ENCODE measurements around the gene SGSM1. TPM values are rescaled to one million over a fixed set of nuclear protein-coding genes. Genes with fewer than 3 reads are reported as not detected.
A peak's percentile ranks its signal among the peaks of the same experiment; 100 is the strongest.

Gene SGSM1
- total RNA-seq, 2 donors from 2014 or later: 1.4 to 1.9 TPM

DNA sequence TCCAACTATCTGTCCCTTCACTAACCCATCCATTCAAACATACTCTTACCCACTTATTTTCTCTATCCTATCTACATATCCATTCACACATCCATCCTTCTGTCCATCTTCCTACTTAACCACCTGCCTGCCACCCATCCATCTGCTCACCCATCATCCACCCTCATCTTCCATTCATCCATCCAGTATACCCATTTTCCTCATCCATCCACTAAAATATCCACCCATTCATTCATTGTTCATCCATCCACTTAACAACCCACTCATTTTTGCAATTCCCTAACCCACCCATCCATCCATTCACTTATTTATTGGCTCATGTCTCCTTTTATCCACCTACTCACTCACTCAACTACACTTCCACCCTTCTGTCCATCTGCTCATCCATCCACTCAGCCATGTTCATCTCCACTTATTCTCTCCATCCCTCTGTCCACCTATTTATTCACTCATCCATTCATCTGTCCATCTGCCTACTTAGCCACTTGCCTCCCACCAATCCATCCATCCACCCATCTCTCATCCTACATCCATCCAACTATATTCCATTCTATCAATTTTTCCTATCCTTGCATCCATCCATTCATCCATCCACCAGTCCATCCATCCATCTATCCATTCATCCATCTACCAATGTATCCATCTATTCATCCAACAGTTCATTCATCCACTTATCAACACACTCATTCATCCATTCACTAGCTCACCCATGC, 129.9 kb downstream of the SGSM1 start:
- intact Hi-C loops (cut with DNase I): loop anchor here in 1 of 2 donors (5.0 kb wide), 1 partner anchor 121 kb away; no protein-coding TSS in a partner anchor
- no peak for DNase-seq (ENCODE audit: low spot score)

DNA sequence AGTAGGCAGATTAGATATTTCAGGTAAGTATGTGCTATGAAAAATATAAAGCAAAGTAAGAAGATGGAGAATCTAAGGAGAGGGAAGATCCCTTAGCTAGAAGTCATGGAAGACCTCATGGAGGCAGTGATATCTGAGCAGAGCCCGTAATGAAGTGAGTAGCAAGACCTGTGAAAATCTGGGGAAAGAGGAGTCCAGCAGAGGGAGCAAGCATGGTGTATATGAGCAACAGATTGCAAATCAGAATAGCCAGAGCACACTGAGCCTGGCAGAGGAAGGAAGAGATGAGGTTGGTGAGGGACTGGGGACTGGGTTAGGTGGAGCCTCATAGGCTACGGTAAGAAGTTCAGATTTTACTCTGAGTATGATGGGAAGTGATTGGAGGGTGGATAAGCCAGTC, 131.1 kb downstream of the SGSM1 start:
- no peak for DNase-seq (ENCODE audit: low spot score)
- intact Hi-C loops (cut with DNase I): loop anchor here in 1 of 2 donors (5.0 kb wide), 1 partner anchor 120 kb away; no protein-coding TSS in a partner anchor

DNA sequence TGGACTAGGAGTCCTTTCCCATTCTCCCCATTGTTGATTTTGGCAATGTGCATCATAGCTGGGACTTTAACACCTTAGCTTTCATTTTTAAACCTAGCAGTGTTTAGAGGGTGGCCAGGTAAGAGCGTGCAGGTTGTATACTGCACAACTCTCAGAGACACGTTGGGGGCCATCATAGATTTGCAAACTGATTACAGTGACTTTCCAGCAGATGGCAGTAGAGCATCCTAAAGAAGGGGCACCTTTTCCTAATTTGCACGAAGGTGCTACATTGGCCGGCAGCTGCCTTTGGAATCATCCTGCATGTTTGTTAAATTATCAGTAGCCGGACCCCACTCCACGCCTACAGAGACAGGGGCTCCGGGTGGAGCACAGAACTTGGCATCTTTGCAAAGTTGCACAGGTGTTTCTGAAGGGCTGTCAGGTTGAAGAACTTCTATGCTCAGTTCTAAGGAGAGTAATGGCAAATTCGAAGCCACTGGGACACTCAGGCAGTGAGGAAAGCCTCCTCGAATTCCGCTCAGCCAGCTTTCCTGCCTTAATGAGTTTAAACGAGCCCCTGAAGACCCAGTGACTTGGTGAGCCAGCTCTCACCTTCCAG, 132.8 kb downstream of the SGSM1 start:
- no peak for DNase-seq (ENCODE audit: low spot score)
- intact Hi-C loops (cut with DNase I): loop anchor here (1.0 to 5.0 kb wide), 2 partner anchors 45 to 118 kb away; no protein-coding TSS in a partner anchor

DNA sequence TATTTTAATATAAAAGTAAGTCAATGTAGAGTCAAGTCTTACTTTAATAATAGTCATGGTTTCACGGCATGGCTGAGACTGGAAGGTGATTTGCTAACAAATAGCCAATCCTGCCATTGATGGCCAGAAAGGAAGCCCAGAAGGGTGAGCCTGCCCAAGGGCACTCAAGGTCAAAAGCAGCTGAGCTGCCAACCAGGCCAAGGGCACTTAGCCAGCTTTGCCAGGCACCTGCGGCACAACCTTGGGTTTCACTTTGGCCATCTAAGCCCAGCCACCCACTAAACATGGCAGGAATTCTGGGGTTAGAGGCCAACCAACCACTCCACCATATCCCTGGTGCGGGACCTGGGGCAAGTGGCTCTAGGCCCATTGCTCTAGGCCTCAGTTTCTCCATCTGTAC, 136.3 kb downstream of the SGSM1 start:
- no peak for DNase-seq (ENCODE audit: low spot score)
- intact Hi-C loops (cut with DNase I): no loop called here

DNA sequence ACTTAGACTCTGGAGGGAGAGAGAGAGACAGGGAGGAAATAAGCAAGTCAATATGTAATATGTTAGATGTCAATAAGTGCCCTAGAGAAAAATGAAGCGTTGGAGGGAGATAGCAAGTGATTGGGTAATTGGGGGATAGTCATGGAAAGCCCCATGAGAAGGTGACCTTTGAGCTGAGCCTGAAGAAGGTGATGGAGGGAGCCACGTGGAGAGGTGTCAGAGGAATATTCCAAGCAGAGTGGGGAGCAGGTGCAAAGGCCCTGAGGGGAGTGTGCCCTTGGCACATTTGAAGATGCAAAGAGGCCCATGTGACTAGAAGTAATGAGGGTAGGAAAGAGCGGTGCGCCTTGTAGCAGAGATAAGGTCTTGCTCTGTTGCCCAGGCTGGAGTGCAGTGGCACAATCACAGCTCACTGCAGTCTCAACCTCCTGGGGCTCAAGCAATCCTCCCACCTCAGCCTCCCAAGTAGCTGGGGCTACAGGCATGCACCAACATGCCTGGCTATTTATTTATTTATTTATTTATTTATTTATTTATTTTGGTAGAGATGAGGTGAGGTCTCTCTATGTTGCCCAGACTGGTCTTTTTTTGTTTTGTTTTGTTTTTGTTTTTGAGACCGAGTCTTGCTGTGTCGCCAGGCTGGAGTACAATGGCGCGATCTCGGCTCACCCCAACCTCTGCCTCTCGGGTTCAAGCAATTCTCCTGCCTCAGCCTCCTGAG, 138.4 kb downstream of the SGSM1 start:
- DNase-seq (ENCODE audit: low spot score): no peak
- intact Hi-C loops (cut with DNase I): no loop called here

DNA sequence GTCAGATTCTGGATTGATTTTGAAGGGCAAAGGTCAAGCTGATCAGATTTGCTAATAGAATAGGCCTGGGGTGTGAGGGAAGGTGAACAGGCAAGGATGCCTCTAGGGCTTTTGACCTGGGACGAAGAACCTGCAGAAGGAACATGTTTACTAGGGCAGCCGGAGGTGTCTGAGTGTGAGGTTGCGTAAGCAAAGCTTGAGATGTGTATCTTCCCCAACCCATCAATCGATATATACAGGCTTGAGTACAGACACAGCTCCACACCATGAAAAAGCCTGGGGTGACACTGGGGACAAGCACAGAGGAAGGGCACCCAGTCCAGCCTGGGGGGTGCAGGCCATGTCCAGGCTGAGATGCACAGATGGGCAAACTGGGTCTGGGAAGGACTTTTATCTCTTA, 139.4 kb downstream of the SGSM1 start:
- intact Hi-C loops (cut with DNase I): no loop called here

DNA sequence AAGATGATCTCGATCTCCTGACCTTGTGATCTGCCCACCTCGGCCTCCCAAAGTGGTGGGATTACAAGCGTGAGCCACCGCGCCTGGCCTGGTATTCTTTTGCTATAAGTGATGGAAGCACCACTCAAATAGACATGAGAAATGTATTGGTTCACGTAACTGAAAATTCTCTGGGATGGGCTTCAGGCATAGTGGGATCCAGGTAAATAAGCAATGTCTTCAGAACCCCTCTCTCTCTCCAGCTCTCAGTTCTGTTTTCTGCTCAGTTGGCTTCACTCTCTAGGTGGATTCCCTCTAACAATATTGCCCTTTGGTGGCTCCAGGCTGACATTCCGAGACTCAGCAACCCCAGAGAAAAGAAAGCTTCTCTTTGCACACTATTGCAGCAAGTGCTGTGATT, 141.4 kb downstream of the SGSM1 start:
- intact Hi-C loops (cut with DNase I): no loop called here

More for the DNA sequence above, 139.4 kb downstream of the SGSM1 start:
- DNase-seq (ENCODE audit: low spot score): no peak

DNA sequence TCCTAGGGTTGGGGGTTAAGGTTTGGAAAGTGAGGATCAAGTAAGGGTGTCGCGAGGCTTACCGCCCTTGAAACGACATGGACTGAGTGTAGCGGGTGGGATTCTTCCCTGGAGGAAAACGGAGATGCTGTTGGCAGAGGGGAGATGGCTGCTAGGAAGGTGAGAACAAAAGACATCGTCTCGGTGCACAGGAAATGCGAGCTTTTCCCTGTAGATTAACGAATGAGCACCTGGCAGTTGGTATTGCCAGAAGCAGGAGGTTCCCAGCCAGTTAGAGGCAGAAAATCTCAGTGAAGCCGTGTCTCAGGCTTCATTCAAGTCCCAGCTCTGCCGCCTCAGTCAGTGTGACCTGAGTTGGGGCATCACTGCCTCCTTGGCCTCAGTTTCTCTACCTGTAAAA, 141.9 kb downstream of the SGSM1 start:
- DNase-seq (ENCODE audit: low spot score): no peak
- intact Hi-C loops (cut with DNase I): loop anchor here in 1 of 2 donors (1.0 kb wide), 1 partner anchor 35 kb away; no protein-coding TSS in a partner anchor

More for the DNA sequence above, 141.4 kb downstream of the SGSM1 start:
- DNase-seq (ENCODE audit: low spot score): no peak

DNA sequence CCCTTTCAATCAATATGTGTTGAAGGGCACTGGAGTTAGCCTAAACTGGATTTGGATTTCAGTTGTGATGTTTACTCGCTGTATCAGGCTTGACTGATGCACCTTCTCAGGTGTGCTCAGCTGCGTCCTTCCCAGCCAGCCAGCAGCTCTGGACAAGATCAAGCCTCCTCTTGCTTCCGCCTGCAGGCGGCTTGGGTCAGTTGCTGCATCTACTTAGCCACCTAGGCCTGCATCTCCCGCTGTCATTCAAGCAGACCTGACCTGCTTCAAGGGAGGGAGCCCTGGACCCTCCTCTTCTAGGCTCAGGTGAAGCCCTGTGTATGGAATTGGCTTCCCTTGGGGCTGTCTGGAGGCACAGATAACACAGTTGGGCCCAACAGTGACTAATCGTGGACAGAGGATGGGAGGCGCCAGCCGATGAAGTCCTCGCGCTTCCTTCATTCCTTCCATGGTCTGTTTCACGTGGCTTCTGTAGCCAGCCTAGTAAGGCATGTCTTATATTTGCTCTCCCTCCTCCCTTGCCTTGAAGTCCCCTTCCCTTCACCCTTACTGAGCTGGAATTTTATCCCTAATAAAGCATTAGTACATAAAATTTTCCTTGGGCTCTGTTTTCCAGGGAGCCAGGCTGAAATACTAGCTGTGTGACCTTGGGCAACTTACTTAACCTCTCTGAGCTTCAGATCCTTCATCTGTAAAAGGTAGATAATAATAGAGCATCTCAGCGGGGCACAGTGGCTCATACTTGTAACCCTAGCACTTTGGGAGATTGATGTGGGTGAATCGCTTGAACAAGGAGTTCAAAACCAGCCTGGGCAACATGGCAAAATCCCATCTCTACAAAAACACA, 142.6 kb downstream of the SGSM1 start:
- DNase-seq (ENCODE audit: low spot score): no peak
- intact Hi-C loops (cut with DNase I): loop anchor here in 1 of 2 donors (1.0 kb wide), 1 partner anchor 35 kb away; no protein-coding TSS in a partner anchor

DNA sequence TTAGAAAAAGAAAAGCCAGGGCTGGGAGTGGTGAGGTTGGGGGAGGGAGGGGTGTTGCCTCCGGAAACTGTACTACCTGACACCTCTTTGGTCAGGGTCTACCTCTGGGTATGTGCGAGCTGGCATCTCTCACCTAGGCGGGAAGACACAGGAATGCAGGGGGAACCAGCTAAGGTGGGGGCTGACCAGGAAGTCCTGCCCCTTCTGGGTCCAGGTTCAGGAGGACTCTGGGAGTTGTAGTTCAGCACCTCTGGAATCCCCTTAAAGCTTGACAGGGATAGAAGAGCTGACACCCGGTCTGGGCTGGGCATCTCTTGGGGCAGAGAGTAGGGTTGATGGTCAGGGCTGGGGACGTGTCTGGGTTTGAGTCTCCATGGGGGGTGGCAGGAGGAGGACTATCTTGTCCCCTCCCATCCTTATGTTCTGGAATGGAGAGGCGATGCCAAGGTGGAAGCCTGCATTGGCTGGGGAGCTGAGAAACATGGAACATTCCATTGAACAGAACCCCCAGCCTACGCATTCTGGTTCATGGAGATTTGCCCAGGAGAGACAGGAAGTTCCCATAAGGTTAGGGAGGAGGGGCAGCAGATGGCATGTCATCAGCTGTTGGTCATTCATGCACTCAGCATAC, 144.4 kb downstream of the SGSM1 start:
- intact Hi-C loops (cut with DNase I): loop anchor here in 1 of 2 donors (5.0 kb wide), 1 partner anchor 97 kb away; no protein-coding TSS in a partner anchor
- DNase-seq (ENCODE audit: low spot score): no peak

DNA sequence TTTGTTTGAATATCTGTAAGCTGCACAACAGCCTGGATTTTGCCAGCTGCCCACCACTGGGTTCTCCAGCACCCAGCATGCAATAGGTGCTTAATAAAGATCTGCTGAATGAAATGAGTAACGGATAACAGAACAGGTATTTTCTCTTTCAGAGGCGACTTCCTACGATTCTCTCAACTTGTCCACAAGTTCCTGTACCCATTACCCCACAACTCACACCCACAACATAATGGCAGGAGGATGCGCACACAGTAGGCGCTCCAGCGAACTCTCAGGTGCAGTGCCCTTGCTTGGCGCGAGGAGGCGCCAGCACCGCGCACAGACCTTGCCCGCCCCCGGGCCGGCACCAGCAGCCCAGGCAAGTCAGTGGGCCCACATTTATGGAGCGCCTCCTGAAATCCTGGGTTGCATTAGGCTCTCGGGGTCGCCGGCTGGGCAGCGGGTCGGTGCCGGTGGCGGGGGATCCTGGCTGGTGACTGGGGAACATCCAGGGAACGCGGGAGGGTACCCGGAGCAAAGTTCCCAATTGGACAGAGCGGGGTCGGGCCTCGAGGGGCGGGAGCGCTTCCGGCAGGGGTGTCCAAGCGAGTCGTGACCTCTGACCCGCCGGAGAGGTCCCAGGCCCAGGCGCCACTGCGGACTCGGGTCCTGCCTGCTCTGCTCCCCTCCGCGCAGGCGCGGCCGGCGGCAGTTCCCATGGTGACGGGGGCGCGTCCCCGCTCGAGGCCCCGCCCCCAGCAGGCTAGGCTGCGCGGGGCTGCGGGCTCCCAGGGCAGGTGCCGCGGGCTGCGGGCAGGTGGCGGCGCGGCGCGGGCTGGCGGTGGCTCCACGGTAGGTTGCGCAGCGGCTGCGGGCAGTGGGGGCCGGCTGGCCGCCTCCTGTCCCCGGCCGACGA, 146.2 kb downstream of the SGSM1 start, which contains the start of gene KIAA1671:
Gene KIAA1671 (plus strand): TSS at position 775 of the 895 bp plus-strand sequence. CDS start 75,284 bp downstream, outside the sequence.
- peak; percentile 95 for DNase-seq (ENCODE audit: low spot score)
- intact Hi-C loops (cut with DNase I): loop anchor here (2.0 to 5.0 kb wide), 2 partner anchors 95 to 97 kb away; no protein-coding TSS in a partner anchor

DNA sequence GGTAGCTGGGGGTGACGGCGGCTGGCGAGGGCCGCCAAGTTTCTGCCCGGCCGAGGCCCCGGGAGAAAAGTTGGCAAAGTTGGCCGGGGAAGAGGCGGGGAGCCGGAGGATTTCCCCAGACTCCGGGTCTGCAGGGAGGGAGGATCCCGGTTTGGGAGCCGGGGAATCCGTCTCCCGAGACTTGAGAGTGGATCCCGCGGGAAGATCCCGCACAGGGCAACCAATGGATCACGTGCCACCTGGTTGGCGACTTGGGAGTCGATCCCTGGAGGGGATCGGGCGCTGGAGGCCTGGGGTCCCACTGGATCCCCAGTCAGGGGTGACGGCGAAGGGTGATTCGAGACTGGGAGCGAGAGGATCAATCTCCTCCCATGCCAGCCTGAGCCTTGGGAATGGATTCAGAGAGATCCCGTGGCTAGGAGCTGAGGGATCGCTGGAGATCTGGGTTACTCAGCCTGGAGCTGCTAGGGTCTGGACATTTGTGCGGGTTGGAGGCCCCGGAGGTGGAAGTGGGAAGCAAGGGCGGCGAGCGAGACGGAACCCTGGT, 146.9 kb downstream of the SGSM1 start:
- DNase-seq (ENCODE audit: low spot score): peak; percentile 87
- intact Hi-C loops (cut with DNase I): loop anchor here (2.0 to 5.0 kb wide), 2 partner anchors 94 to 96 kb away; no protein-coding TSS in a partner anchor

DNA sequence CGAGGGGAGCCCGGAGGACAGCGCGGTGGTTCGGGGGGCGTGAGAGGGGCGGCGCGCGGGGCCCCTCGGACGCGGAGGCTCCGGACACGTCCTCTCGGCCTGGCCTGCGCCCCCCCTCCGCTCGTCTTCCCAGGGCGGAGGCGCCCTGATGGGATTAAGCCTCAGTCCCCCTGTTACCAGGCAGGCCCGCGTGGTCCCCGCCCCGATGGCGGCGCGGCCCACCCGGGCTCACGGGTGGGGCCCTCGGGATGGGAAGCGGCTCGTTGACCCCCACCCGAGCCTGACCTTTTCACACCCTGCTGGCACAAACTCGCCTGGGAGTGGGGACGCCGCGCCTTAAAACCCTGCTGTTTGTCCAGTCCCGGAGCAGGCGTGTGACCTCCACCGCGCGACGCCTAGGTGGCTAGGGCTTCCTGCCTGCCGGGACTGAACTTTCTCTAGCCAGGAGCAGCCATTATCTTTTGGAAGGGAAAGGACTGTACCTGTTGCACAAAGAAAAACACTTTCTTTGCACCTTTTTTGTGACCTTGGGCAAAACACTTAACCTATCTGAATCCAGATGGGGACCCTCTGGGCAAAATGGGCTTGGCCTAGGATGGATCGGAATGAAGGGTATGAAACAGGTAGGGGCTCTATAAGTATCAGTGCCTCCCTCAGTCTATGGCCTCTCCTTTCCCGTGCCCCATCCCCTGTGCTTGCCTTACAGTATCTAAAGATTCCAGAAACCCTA, 147.5 kb downstream of the SGSM1 start:
- intact Hi-C loops (cut with DNase I): loop anchor here (2.0 to 5.0 kb wide), 2 partner anchors 94 to 95 kb away; no protein-coding TSS in a partner anchor
- no peak for DNase-seq (ENCODE audit: low spot score)

DNA sequence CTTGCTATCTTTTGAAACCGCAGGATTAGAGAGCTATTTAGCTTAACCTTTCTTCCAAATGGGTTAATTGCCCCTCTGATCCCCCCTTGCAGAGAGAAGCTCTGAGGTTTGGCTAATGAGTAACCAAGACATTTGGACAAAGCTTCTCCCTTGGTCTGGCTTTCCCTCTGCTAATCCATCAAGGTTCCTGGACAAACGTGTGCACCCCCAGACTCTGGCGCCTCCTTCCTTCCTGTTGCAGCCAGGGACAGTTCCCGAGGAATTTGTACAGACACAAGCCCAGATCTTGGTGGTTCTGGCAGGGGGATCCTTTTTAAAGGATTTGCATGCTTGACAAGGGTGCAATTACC, 148.1 kb downstream of the SGSM1 start:
- no peak for DNase-seq (ENCODE audit: low spot score)
- intact Hi-C loops (cut with DNase I): loop anchor here in 1 of 2 donors (5.0 kb wide), 1 partner anchor 93 kb away; no protein-coding TSS in a partner anchor

DNA sequence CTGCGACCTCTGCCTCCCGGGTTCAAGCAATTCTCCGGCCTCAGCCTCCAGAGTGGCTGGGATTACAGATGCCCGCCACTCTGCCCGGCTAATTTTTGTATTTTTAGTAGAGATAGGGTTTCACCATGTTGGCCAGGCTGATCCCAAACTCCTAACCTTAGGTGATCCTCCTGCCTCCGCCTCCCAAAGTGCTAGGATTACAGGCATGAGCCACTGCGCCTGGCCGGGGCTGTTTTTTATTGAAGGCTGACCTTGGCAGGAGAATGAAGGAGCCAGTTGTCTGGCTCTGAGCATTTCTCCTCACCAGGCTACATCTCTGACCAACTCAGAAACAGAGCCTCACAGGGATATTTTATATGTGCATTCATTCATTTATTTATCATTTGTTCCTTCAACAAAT, 148.8 kb downstream of the SGSM1 start:
- intact Hi-C loops (cut with DNase I): loop anchor here in 1 of 2 donors (5.0 kb wide), 1 partner anchor 92 kb away; no protein-coding TSS in a partner anchor
- no peak for DNase-seq (ENCODE audit: low spot score)

DNA sequence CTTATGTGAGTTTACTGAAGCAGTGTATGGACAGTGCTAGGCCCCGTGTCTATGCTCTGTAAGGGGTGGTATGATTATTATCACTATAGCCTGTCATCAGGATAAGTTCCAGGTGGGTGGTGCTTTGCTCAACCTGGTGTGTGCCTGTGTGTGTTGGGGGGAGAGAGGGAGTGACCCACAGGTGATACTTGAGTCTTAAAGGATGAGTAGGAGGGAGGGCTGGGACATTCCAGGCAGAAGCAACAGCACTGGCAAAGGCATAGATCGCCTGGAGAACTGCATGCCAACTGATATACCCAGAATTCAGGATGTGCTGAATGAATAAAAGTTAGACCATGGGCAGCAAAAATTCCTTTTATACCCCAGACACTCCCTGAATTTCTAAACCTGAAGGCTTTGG, 151.0 kb downstream of the SGSM1 start:
- no peak for DNase-seq (ENCODE audit: low spot score)
- intact Hi-C loops (cut with DNase I): no loop called here

Measured in posterior vena cava (tissue), 2 donors.